ENCODE data around the gene AFF2.

DNA sequence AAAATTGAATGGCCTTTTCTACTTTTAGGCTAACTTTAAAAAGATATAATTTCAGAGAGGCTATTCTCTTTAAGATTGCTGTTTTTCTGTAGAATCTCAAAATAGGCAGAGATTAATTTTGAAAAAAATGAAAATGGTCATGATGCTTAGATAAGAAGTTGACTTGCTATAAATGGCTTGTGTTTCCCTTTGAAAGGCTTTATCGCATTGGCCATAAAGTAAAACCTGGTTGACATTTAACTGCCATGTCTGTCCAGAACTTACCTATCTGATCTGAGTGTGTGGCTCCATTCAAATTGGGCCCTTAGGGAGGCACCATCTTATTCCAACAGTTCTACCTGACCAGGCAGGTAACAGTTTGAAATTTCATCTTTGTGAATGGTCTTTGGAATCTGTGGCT is 56.1 kb downstream of the AFF2 start:
- TF ChIP-seq, protein P1, sequence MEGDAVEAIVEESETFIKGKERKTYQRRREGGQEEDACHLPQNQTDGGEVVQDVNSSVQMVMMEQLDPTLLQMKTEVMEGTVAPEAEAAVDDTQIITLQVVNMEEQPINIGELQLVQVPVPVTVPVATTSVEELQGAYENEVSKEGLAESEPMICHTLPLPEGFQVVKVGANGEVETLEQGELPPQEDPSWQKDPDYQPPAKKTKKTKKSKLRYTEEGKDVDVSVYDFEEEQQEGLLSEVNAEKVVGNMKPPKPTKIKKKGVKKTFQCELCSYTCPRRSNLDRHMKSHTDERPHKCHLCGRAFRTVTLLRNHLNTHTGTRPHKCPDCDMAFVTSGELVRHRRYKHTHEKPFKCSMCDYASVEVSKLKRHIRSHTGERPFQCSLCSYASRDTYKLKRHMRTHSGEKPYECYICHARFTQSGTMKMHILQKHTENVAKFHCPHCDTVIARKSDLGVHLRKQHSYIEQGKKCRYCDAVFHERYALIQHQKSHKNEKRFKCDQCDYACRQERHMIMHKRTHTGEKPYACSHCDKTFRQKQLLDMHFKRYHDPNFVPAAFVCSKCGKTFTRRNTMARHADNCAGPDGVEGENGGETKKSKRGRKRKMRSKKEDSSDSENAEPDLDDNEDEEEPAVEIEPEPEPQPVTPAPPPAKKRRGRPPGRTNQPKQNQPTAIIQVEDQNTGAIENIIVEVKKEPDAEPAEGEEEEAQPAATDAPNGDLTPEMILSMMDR (IDR thresholded peaks at IDR 0.05): no peak
- no peak for TF ChIP-seq POLR2A (IDR thresholded peaks at IDR 0.05)

All from uterus (tissue), 2 donors.